C4-2B (cell line): ENCODE data around the gene KDM1A.

Experiments used
- ZFX ChIP-seq: fragments of 450-650 bp; IDR thresholded peaks from 2 replicates; pipeline ENCODE4 v1.6.1; 2017
- TF ChIP-seq, protein P1 (sequence below): fragments of 450-650 bp; conservative IDR thresholded peaks from 2 replicates; pipeline ENCODE4 v1.5.1; 2017; ENCODE audit warnings: mild to moderate bottlenecking

GRCh38 chr1:23101101-23101827 is 82.0 kb downstream of the KDM1A start:
- TF ChIP-seq, protein P1, sequence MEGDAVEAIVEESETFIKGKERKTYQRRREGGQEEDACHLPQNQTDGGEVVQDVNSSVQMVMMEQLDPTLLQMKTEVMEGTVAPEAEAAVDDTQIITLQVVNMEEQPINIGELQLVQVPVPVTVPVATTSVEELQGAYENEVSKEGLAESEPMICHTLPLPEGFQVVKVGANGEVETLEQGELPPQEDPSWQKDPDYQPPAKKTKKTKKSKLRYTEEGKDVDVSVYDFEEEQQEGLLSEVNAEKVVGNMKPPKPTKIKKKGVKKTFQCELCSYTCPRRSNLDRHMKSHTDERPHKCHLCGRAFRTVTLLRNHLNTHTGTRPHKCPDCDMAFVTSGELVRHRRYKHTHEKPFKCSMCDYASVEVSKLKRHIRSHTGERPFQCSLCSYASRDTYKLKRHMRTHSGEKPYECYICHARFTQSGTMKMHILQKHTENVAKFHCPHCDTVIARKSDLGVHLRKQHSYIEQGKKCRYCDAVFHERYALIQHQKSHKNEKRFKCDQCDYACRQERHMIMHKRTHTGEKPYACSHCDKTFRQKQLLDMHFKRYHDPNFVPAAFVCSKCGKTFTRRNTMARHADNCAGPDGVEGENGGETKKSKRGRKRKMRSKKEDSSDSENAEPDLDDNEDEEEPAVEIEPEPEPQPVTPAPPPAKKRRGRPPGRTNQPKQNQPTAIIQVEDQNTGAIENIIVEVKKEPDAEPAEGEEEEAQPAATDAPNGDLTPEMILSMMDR = no peak
- no peak for TF ChIP-seq ZFX
